ENCODE measurements around the gene SNRNP70. TPM values are rescaled to one million over a fixed set of nuclear protein-coding genes. Genes with fewer than 3 reads are reported as not detected.

The SNRNP70 gene
- total and polyA plus RNA-seq, 2 donors (not counting 3 experiments of a cell fraction or from before 2014, with no cell fraction given), result 215 to 300 TPM

DNA sequence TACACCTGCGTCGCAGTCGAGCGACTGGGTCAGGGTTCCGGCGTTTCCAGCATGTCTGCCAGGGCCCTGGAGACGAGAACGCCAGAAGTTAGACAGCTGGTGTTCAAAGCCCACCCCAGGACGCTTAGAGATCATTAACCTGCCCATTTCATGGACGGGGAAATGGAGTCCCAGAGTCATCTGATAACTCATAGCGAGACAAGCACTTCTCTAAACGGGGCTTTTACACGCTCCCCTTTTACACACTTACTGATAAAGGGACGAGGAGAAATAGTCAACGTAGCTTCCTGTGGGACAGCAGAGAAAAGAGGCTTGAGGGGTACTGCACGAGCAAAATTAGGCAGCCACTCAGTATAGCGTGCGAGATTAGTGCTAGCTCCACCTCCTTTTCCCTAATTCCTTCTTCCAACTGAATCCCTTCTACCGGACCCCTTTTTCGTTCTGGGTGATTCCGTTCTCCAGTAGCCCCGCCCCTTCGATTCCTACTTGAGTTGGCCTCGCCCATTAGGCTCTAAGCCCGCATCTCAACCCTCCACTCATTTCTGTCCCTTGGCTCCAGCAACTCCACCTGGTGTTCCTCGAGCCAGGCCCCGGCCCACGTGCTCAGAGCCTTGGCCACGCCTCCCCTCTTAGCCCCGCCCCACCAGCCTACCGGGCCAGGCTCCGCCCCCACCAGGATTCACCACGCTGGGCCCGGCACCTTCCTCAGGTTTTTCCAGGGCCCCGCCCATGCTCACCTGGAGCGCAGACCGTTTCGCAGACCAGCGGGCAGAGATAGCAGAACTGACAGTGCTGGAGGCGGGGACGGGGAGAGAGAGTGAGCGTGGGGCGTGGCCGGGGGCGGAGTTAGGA lies 66.2 kb downstream of the SNRNP70 start:
- Histone ChIP-seq H3K9me1 (replicated peaks; ENCODE audit: control insufficient read depth, extremely low read depth, insufficient read depth, low read length) (no peaks in the 10 kb centered on the region), H3K4me2 (ENCODE audit: insufficient read depth, low read length) (no peak overlapping the region), H4K20me1 (replicated peaks; ENCODE audit: control insufficient read depth, extremely low read depth, insufficient read depth, low read length) (no peaks in the 10 kb centered on the region), H3K9ac (replicated peaks; ENCODE audit: extremely low read depth, insufficient read depth, low read length) (no peak overlapping the region), H2AFZ (ENCODE audit: low read depth, low read length) (no peak overlapping the region), H3K27me3 (ENCODE audit: control insufficient read depth in 2 of 2, insufficient read depth in 2 of 2, low read length in 2 of 2) (peaks cover 4 to 5% of the 10 kb centered on the region in 2 experiments), H3K4me1 (ENCODE audit: control insufficient read depth, extremely low read depth, insufficient read depth, low read length) (peaks cover 24% of the 10 kb centered on the region), H3K9me3 (replicated peaks; ENCODE audit: control insufficient read depth, insufficient read depth, low read length) (no peaks in the 10 kb centered on the region), H3K4me3 (replicated peaks in 1 of 3; ENCODE audit: insufficient read depth in 1 of 3, low read depth in 1 of 3, low read length in 3 of 3) (no peak overlapping the region), H3K27ac (ENCODE audit: insufficient read depth, low read depth, low read length) (no peak overlapping the region), H3K36me3 (ENCODE audit: control insufficient read depth in 2 of 2, extremely low read depth in 1 of 2, insufficient read depth in 2 of 2, low read length in 2 of 2) (no peaks in the 10 kb centered on the region), H3K79me2 (ENCODE audit: control insufficient read depth, insufficient read depth, low read length) (no peaks in the 10 kb centered on the region)
- DNase-seq (ENCODE audit: low read depth, low spot score), result peak; percentile 29
- TF ChIP-seq, protein P1, sequence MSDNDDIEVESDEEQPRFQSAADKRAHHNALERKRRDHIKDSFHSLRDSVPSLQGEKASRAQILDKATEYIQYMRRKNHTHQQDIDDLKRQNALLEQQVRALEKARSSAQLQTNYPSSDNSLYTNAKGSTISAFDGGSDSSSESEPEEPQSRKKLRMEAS (IDR thresholded peaks at IDR 0.05; ENCODE audit: insufficient read depth, insufficient read length), result peak; percentile 69
- no peak for TF ChIP-seq GATA2 (IDR thresholded peaks at IDR 0.05; ENCODE audit: insufficient read depth, insufficient read length, low read depth, low read length)
- BruUV-seq (replicated peaks), result no TSS peak
- intact Hi-C loops (cut with micrococcal nuclease) (loop anchor here (2.0 to 10.0 kb wide), 3 partner anchors 47 to 157 kb away; partner anchors contain the start of genes GYS1 and RUVBL2), dilution Hi-C loops (cut with MboI; ENCODE audit: extremely low pct_ligation_motif_present, low sequenced_read_pairs) (no loop called here)
- no peak for FAIRE-seq
- ChIA-PET CTCF (interaction anchor here (0.6 to 4.1 kb wide), 9 partner anchors 14 to 121 kb away, joined by 3 to 56 read pairs (median 7); partner anchors contain the start of genes LIN7B and PPFIA3), POLR2A (interaction anchor here (0.5 kb wide), 1 partner anchor 441 kb away, joined by 3 read pairs; no protein-coding TSS in a partner anchor)

DNA sequence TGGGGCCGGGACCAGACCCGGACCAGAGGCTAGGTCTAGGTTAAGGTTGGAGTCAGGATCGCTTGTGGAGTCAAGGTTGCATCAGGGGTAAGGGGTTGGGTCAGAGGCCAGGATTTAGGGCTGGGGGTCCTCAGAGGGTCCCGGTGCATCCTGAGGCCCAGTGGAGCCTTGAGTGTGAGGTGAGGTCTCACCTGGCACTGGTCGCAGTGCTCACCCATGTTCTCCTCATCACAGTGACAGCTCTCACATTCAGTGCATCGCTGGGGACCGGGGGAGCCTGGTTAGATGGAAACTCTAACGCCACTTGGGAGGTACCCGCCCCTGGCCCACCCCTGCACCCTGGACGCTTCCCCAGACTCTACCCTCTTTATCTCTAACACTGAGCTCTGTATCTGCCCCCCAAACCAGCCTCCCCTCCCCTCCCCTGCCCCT lies 66.9 kb downstream of the SNRNP70 start:
- DNase-seq (ENCODE audit: low read depth, low spot score) (no peak), FAIRE-seq (no peak)
- no peak overlapping the region for H3K27ac ChIP-seq (ENCODE audit: insufficient read depth, low read depth, low read length)
- TF ChIP-seq POLR2A (IDR thresholded peaks at IDR 0.05; ENCODE audit: low read depth, low read length) (no peak), JUN (IDR thresholded peaks at IDR 0.05; ENCODE audit: borderline replicate concordance, insufficient read depth, insufficient read length, low read depth) (no peak), EZH2 (IDR thresholded peaks at IDR 0.05; ENCODE audit: borderline replicate concordance, low read depth, low read length, severe bottlenecking) (no peak), GATA2 (IDR thresholded peaks at IDR 0.05; ENCODE audit: insufficient read depth, insufficient read length, low read depth, low read length) (no peak), MYC (IDR thresholded peaks at IDR 0.05; ENCODE audit: low read depth, low read length) (no peak)
- TF ChIP-seq, protein P1 (IDR thresholded peaks at IDR 0.05; ENCODE audit: insufficient read depth, insufficient read length), result no peak
- TF ChIP-seq, protein P2, sequence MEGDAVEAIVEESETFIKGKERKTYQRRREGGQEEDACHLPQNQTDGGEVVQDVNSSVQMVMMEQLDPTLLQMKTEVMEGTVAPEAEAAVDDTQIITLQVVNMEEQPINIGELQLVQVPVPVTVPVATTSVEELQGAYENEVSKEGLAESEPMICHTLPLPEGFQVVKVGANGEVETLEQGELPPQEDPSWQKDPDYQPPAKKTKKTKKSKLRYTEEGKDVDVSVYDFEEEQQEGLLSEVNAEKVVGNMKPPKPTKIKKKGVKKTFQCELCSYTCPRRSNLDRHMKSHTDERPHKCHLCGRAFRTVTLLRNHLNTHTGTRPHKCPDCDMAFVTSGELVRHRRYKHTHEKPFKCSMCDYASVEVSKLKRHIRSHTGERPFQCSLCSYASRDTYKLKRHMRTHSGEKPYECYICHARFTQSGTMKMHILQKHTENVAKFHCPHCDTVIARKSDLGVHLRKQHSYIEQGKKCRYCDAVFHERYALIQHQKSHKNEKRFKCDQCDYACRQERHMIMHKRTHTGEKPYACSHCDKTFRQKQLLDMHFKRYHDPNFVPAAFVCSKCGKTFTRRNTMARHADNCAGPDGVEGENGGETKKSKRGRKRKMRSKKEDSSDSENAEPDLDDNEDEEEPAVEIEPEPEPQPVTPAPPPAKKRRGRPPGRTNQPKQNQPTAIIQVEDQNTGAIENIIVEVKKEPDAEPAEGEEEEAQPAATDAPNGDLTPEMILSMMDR (IDR thresholded peaks at IDR 0.05; ENCODE audit: extremely low read depth in 1 of 2, insufficient read depth in 1 of 2, low read depth in 1 of 2, low read length in 2 of 2), result no peak
- POLR2A ChIA-PET, result no interaction called here
- H3K4me1 ChIP-seq (ENCODE audit: control insufficient read depth, extremely low read depth, insufficient read depth, low read length), result peaks cover 24% of the 10 kb centered on the region
- H3K27me3 ChIP-seq (ENCODE audit: control insufficient read depth in 2 of 2, insufficient read depth in 2 of 2, low read length in 2 of 2), result peaks cover 3 to 4% of the 10 kb centered on the region in 2 experiments
- intact Hi-C loops (cut with micrococcal nuclease), result loop anchor here (10.0 kb wide), 1 partner anchor 157 kb away; the partner anchor contains the start of genes GYS1 and RUVBL2
- no peaks in the 10 kb centered on the region for H4K20me1 ChIP-seq (replicated peaks; ENCODE audit: control insufficient read depth, extremely low read depth, insufficient read depth, low read length)
- H3K9me1 ChIP-seq (replicated peaks; ENCODE audit: control insufficient read depth, extremely low read depth, insufficient read depth, low read length), result no peaks in the 10 kb centered on the region
- no peak overlapping the region for H3K4me2 ChIP-seq (ENCODE audit: insufficient read depth, low read length)
- dilution Hi-C loops (cut with MboI; ENCODE audit: extremely low pct_ligation_motif_present, low sequenced_read_pairs), result no loop called here
- H3K9ac ChIP-seq (replicated peaks; ENCODE audit: extremely low read depth, insufficient read depth, low read length), result no peak overlapping the region
- no TSS peak for BruUV-seq (replicated peaks)
- H3K4me3 ChIP-seq (replicated peaks in 1 of 3; ENCODE audit: insufficient read depth in 1 of 3, low read depth in 1 of 3, low read length in 3 of 3), result no peak overlapping the region
- no peaks in the 10 kb centered on the region for H3K36me3 ChIP-seq (ENCODE audit: control insufficient read depth in 2 of 2, extremely low read depth in 1 of 2, insufficient read depth in 2 of 2, low read length in 2 of 2)
- no peaks in the 10 kb centered on the region for H3K9me3 ChIP-seq (replicated peaks; ENCODE audit: control insufficient read depth, insufficient read depth, low read length)
- CTCF ChIA-PET, result interaction anchor here (1.0 to 3.7 kb wide), 4 partner anchors 13 to 56 kb away, joined by 3 to 21 read pairs (median 5); no protein-coding TSS in a partner anchor
- no peaks in the 10 kb centered on the region for H3K79me2 ChIP-seq (ENCODE audit: control insufficient read depth, insufficient read depth, low read length)
- H2AFZ ChIP-seq (ENCODE audit: low read depth, low read length), result no peak overlapping the region
